ENCODE results near the gene DPP4. TPM values are rescaled to one million over a fixed set of nuclear protein-coding genes. Genes with fewer than 3 reads are reported as not detected.

The DPP4 gene
- 10 to 100 TPM in 2 of 3 donors, 1 to 10 TPM in 1; 8.6 to 15.6 (median 15.3) TPM for total RNA-seq

GRCh38 chr2:162073888-162074631 lies at the start of gene DPP4:
DPP4 (minus strand) TSS chr2:162074215; CDS start chr2:162073981, 234 bp downstream.
- peaks cover 48% of the 10 kb centered on the region for H3K4me1 Mint-ChIP-seq (ENCODE audit: low read depth)

GRCh38 chr2:162118166-162119031 lies 44.4 kb upstream of the DPP4 start:
- H3K9me3 Mint-ChIP-seq, result peaks cover 11% of the 10 kb centered on the region
- H3K4me3 Mint-ChIP-seq, result no peak overlapping the region

More at GRCh38 chr2:162073888-162074631, at the start of gene DPP4:
- ATAC-seq (peak; percentile 67 to 69), DNase-seq (peak; percentile 34)
- Mint-ChIP-seq H3K36me3 (ENCODE audit: insufficient read depth) (peaks cover 5% of the 10 kb centered on the region), H3K27me3 (ENCODE audit: low read depth) (no peaks in the 10 kb centered on the region), H3K9me3 (peaks cover 5% of the 10 kb centered on the region), H3K4me3 (peak within 1 kb of the TSS; percentile 88)

GRCh38 chr2:162116352-162116751 lies 42.3 kb upstream of the DPP4 start:
- peaks cover 8% of the 10 kb centered on the region for H3K4me1 Mint-ChIP-seq (ENCODE audit: low read depth)
- no peaks in the 10 kb centered on the region for H3K27me3 Mint-ChIP-seq (ENCODE audit: low read depth)
- peaks cover 11% of the 10 kb centered on the region for H3K9me3 Mint-ChIP-seq
- H3K36me3 Mint-ChIP-seq (ENCODE audit: insufficient read depth), result peaks cover 1% of the 10 kb centered on the region
- no peak for ATAC-seq
- DNase-seq, result no peak
- H3K4me3 Mint-ChIP-seq, result no peak overlapping the region

More at GRCh38 chr2:162118166-162119031, 44.4 kb upstream of the DPP4 start:
- ATAC-seq, result no peak
- Mint-ChIP-seq H3K27me3 (ENCODE audit: low read depth) (no peaks in the 10 kb centered on the region), H3K4me1 (ENCODE audit: low read depth) (peaks cover 8% of the 10 kb centered on the region), H3K36me3 (ENCODE audit: insufficient read depth) (peaks cover 1% of the 10 kb centered on the region)
- no peak for DNase-seq

GRCh38 chr2:162115076-162115475 lies 41.1 kb upstream of the DPP4 start:
- H3K4me3 Mint-ChIP-seq, result no peak overlapping the region
- no peak for ATAC-seq
- H3K27me3 Mint-ChIP-seq (ENCODE audit: low read depth), result no peaks in the 10 kb centered on the region
- H3K36me3 Mint-ChIP-seq (ENCODE audit: insufficient read depth), result peaks cover 1% of the 10 kb centered on the region
- H3K9me3 Mint-ChIP-seq, result peaks cover 11% of the 10 kb centered on the region
- no peak for DNase-seq
- H3K4me1 Mint-ChIP-seq (ENCODE audit: low read depth), result peaks cover 8% of the 10 kb centered on the region

- peaks cover 8% of the 10 kb centered on the region for H3K4me1 Mint-ChIP-seq (ENCODE audit: low read depth)
- H3K27me3 Mint-ChIP-seq (ENCODE audit: low read depth), result no peaks in the 10 kb centered on the region
- peaks cover 11% of the 10 kb centered on the region for H3K9me3 Mint-ChIP-seq
- ATAC-seq (no peak), DNase-seq (no peak)
- H3K36me3 Mint-ChIP-seq (ENCODE audit: insufficient read depth), result peaks cover 1% of the 10 kb centered on the region
- no peak overlapping the region for H3K4me3 Mint-ChIP-seq
These were observed 40.3 kb upstream of the DPP4 start for GRCh38 chr2:162114271-162114670.

- peaks cover 11% of the 10 kb centered on the region for H3K9me3 Mint-ChIP-seq
- H3K27me3 Mint-ChIP-seq (ENCODE audit: low read depth), result no peaks in the 10 kb centered on the region
- H3K4me1 Mint-ChIP-seq (ENCODE audit: low read depth), result peaks cover 7% of the 10 kb centered on the region
- H3K36me3 Mint-ChIP-seq (ENCODE audit: insufficient read depth), result peaks cover 1% of the 10 kb centered on the region
- DNase-seq (no peak), ATAC-seq (no peak)
- no peak overlapping the region for H3K4me3 Mint-ChIP-seq
These were observed 39.8 kb upstream of the DPP4 start for GRCh38 chr2:162113776-162114168.

GRCh38 chr2:162113088-162113775 lies 39.2 kb upstream of the DPP4 start:
- Mint-ChIP-seq H3K36me3 (ENCODE audit: insufficient read depth) (peaks cover 1% of the 10 kb centered on the region), H3K4me3 (no peak overlapping the region), H3K27me3 (ENCODE audit: low read depth) (no peaks in the 10 kb centered on the region), H3K9me3 (peaks cover 11% of the 10 kb centered on the region), H3K4me1 (ENCODE audit: low read depth) (peaks cover 4% of the 10 kb centered on the region)
- DNase-seq (no peak), ATAC-seq (no peak)

- no peak for ATAC-seq
These were observed 38.2 kb upstream of the DPP4 start for GRCh38 chr2:162111958-162112850.

GRCh38 chr2:162107361-162107901 lies 33.4 kb upstream of the DPP4 start:
- ATAC-seq, result no peak
- Mint-ChIP-seq H3K4me1 (ENCODE audit: low read depth) (no peaks in the 10 kb centered on the region), H3K36me3 (ENCODE audit: insufficient read depth) (no peaks in the 10 kb centered on the region), H3K9me3 (no peaks in the 10 kb centered on the region), H3K27me3 (ENCODE audit: low read depth) (no peaks in the 10 kb centered on the region), H3K4me3 (no peak overlapping the region)
- DNase-seq, result no peak

More at GRCh38 chr2:162111958-162112850, 38.2 kb upstream of the DPP4 start:
- Mint-ChIP-seq H3K36me3 (ENCODE audit: insufficient read depth) (peaks cover 1% of the 10 kb centered on the region), H3K4me3 (no peak overlapping the region), H3K27me3 (ENCODE audit: low read depth) (no peaks in the 10 kb centered on the region), H3K4me1 (ENCODE audit: low read depth) (peaks cover 4% of the 10 kb centered on the region), H3K9me3 (peaks cover 11% of the 10 kb centered on the region)
- DNase-seq, result no peak

- DNase-seq, result no peak
- ATAC-seq, result no peak
- H3K9me3 Mint-ChIP-seq, result no peaks in the 10 kb centered on the region
- H3K27me3 Mint-ChIP-seq (ENCODE audit: low read depth), result no peaks in the 10 kb centered on the region
- H3K4me3 Mint-ChIP-seq, result no peak overlapping the region
- no peaks in the 10 kb centered on the region for H3K36me3 Mint-ChIP-seq (ENCODE audit: insufficient read depth)
- no peaks in the 10 kb centered on the region for H3K4me1 Mint-ChIP-seq (ENCODE audit: low read depth)
These were observed 32.7 kb upstream of the DPP4 start for GRCh38 chr2:162106746-162107145.

- no peaks in the 10 kb centered on the region for H3K4me1 Mint-ChIP-seq (ENCODE audit: low read depth)
- no peak overlapping the region for H3K4me3 Mint-ChIP-seq
- DNase-seq (no peak), ATAC-seq (no peak)
- no peaks in the 10 kb centered on the region for H3K36me3 Mint-ChIP-seq (ENCODE audit: insufficient read depth)
- H3K27me3 Mint-ChIP-seq (ENCODE audit: low read depth), result no peaks in the 10 kb centered on the region
- H3K9me3 Mint-ChIP-seq, result no peaks in the 10 kb centered on the region
These were observed 32.1 kb upstream of the DPP4 start for GRCh38 chr2:162106146-162106551.

GRCh38 chr2:162103443-162104009 lies 29.5 kb upstream of the DPP4 start:
- DNase-seq, result no peak
- no peaks in the 10 kb centered on the region for H3K9me3 Mint-ChIP-seq
- H3K4me1 Mint-ChIP-seq (ENCODE audit: low read depth), result no peaks in the 10 kb centered on the region
- ATAC-seq, result no peak
- no peaks in the 10 kb centered on the region for H3K36me3 Mint-ChIP-seq (ENCODE audit: insufficient read depth)
- H3K4me3 Mint-ChIP-seq, result no peak overlapping the region
- H3K27me3 Mint-ChIP-seq (ENCODE audit: low read depth), result no peaks in the 10 kb centered on the region

- Mint-ChIP-seq H3K4me3 (no peak overlapping the region), H3K4me1 (ENCODE audit: low read depth) (no peaks in the 10 kb centered on the region), H3K36me3 (ENCODE audit: insufficient read depth) (no peaks in the 10 kb centered on the region), H3K27me3 (ENCODE audit: low read depth) (no peaks in the 10 kb centered on the region), H3K9me3 (no peaks in the 10 kb centered on the region)
- DNase-seq, result no peak
- ATAC-seq, result no peak
These were observed 26.6 kb upstream of the DPP4 start for GRCh38 chr2:162100579-162100978.
